ENCODE measurements around the gene PLPPR4.
"Not testable (repeated sequence)": the region's sequence is repeated elsewhere in the genome, so short reads cannot be mapped to it uniquely, and the experiment has no call there.

PLPPR4 gene

DNA sequence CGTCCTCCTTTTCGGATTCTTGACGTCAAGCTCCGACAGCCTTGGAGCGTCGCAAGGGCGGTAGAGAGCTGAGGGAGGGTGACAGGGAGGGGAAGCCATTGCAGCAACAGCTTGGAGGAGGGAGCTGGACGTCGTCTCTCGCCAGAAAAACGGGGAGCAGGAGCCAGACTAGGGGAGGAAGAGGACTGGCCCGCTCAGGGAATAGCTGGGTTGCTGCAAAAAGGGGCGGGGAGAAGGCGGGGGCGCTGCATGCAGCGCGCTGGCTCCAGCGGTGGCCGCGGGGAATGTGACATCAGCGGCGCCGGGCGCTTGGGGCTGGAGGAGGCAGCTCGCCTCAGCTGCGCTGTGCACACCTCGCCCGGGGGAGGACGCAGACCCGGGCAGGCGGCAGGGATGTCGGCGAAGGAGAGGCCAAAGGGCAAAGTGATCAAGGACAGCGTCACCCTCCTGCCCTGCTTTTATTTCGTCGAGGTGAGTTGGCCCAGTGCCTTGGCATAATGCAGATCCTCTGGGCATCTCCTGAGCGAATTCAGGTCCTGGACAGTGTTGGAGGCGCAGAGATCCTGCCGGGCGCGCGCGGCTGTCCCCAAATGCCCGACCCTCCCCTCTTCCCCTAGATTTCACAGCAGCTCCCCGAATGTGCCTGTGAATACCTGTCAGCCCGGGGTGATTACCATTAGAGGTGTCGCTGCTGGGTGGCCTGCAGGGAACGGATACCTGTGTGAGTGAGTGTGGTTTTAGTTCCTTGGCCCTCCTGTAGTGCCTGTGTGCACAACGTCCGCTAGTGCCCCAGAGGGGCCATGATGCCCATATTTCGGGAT, at the start of gene PLPPR4:
PLPPR4 (plus strand) TSS at position 292 of the 821 bp plus-strand sequence; CDS start at position 394, 102 bp downstream.
- no peak for DNase-seq (ENCODE audit: low read depth in 2 of 2)

DNA sequence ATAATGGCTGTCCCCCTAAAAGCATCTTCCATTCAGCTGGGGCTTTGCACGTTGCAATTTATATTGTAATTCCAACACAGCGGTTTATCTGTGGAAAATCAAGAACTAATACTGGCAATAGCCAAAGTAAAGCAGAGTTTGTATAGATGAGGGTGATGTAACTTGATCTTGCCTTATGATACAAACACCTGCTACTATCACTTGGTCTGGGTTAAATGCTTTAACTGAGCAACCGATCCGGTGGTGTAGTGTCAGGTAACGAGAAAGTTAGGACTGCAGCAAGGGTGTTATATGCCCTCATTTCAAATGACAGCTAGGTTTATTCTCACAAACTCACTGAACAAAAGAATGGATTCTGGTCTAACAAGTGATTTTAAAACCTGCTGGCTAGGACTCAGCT, 47.3 kb upstream of the PLPPR4 start:
- no peak for DNase-seq (ENCODE audit: low read depth in 2 of 2)

- DNase-seq (ENCODE audit: low read depth in 2 of 2), result no peak
These were observed 46.7 kb upstream of the PLPPR4 start for GRCh38 chr1:99217599-99217998.

DNA sequence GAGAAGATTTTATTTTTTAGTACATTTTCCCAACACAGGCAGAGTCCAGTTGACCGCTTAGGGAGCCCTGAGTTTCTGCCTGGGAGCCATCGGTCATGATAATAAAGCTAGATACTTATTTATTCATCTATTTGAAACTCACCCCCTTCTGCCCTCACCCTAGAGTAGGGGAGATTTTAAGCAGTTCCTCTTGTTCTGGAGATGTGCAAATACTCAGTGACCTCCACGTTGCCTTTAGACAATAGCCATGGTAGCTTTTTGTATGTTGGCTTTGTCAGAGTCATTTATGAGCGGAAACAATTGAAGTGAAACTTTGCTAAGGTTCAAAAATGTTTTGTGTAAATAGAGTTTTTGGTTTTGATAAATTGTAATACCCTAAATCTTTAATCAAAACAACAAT, 45.7 kb upstream of the PLPPR4 start:
- no peak for DNase-seq (ENCODE audit: low read depth in 2 of 2)

DNA sequence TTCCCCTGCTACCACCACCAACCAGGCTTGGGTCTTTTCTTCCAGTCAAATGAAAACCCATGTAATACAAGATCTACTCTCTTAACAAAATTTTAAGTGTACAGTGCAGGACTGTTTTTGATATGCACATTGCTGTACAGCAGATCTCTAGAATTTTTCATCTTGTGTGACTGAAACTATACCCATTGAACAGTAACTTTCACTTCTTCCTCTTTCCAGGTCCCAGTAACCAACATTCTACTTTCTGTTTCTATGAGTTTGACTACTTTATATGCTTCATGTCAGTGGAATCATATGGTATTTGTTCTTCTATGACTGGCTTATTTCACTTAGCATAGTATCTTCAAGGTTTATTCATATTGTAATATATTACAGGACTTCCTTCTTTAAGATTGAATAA, 45.3 kb upstream of the PLPPR4 start:
- no peak for DNase-seq (ENCODE audit: low read depth in 2 of 2)

- DNase-seq (ENCODE audit: low read depth in 2 of 2), result no peak
These were observed 37.0 kb upstream of the PLPPR4 start for GRCh38 chr1:99227056-99227897.

DNA sequence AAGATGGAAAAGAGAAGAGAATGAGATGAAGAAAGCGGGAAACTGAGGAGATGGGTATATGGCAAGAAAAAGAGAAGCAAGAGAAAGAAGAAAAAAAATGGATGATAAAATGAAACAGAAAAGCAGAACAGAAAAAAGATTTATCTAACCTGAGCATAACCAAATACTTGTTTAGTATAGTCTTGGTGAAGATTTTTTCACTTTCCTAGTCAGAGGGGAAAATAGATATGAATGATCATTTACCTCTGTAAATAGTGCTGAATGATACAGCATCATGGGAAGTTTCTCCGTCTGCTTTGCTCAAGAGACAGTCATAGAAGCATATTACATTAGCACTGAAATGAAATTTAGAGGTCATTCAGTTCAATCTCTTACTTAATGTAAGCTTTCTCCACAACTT, 36.1 kb upstream of the PLPPR4 start:
- DNase-seq (ENCODE audit: low read depth in 2 of 2), result no peak

- no peak for DNase-seq (ENCODE audit: low read depth in 2 of 2)
These were observed 35.2 kb upstream of the PLPPR4 start for GRCh38 chr1:99229122-99229521.

GRCh38 chr1:99230695-99231094, 33.6 kb upstream of the PLPPR4 start:
- DNase-seq (ENCODE audit: low read depth in 2 of 2), result no peak

DNA sequence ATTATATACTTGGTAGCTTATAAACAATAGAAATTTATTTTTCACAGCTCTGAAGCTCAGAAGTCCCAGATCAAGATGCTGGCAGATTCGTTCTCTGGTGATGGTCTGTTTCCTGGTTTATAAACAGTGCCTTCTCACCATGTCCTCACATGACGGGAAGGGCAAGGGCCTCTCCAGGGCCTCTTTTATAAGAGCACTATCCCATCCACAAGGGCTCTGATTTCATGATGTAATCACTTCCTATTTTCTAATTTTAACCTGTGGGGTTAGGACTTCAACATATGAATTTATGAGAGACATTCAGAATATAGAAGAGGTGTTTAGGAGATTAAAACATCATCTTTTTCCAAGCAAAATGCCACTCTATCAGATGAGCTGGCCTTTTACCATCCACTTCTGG, 32.1 kb upstream of the PLPPR4 start:
- DNase-seq (ENCODE audit: low read depth in 2 of 2), result no peak

- DNase-seq (ENCODE audit: low read depth in 2 of 2), result no peak
These were observed 30.8 kb upstream of the PLPPR4 start for GRCh38 chr1:99233446-99233845.

DNA sequence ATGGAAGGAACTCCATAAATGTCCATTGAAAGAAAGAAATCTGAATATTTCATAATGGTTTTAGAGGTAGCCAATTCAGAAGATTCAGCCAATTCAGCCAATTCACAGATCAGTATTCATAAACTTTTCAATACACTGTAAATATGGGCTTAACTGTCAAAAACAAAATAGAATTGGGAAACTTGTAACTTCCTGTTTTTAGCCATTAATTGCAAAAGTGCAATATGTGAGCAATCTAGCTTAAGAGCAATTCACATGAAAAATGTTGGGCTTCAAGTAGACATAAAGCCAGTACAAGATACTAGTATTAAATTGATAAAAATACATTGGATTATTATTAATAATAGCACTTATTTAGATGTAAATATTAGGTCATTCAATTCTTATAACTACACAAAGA, 27.5 kb upstream of the PLPPR4 start:
- no peak for DNase-seq (ENCODE audit: low read depth in 2 of 2)

GRCh38 chr1:99239690-99240089, 24.6 kb upstream of the PLPPR4 start:
- DNase-seq (ENCODE audit: low read depth in 2 of 2), result no peak

DNA sequence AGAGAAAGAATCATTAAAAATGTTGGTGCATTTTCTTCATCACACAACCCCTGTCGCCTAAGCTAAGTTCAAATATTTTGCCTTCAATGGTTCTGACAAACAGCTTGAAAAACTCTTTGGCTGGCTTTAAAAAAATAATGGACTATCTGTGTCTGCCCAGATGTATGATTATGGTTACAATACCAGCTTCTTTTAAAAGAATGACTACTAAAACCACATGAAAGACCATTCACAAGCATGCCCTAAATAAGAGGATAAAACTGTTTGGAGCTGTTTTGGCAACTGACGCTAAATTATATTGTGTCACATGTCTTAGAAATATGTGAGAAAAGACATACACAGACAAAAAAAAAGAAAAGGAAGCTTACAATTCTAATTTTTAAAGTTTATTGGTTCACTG, 23.7 kb upstream of the PLPPR4 start:
- no peak for DNase-seq (ENCODE audit: low read depth in 2 of 2)

- DNase-seq (ENCODE audit: low read depth in 2 of 2), result no peak
These were observed 18.1 kb upstream of the PLPPR4 start for GRCh38 chr1:99246152-99246551.

- DNase-seq (ENCODE audit: low read depth in 2 of 2), result no peak
These were observed 17.1 kb upstream of the PLPPR4 start for GRCh38 chr1:99247199-99247598.

- DNase-seq (ENCODE audit: low read depth in 2 of 2), result no peak
These were observed 13.6 kb upstream of the PLPPR4 start for GRCh38 chr1:99250728-99251127.

DNA sequence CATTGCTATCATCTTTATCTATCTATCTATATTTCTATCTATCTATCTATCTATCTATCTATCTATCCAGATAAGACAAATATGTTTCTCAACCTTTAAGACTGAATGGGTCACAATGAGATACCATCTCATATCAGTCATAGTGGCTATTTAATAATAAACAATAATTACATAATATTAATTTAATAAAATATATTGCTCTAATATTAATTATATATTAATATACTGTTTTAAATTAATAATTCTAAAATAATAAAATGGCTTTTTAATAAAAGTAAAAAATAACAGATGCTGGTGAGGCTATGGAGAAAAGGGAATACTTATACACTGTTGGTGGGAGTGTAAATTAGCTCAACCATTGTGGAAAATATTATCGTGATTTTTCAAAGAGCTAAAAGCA, 13.0 kb upstream of the PLPPR4 start:
- no peak for DNase-seq (ENCODE audit: low read depth in 2 of 2)

DNA sequence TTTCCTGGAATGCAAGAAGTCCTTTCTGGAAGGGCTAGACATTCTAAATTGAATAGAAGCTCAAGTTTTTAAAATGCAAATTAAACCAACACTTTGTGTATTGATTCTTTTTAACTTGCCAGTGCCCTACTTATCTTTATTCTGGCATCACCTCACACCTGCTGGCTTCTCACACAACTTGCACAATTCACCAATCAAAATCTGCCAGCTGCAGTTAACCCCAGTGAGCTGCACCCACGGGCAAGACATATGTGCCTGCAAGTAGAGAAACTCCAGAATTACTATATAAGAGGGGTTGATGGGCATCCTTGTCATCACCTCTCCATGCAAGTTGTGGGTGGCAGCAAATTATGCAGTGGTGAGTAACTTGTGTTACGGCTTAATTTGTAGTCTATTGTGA, 11.7 kb upstream of the PLPPR4 start:
- no peak for DNase-seq (ENCODE audit: low read depth in 2 of 2)

GRCh38 chr1:99260402-99260801, 3.9 kb upstream of the PLPPR4 start:
- DNase-seq (ENCODE audit: low read depth in 2 of 2), result not testable (repeated sequence)

- no peak for DNase-seq (ENCODE audit: low read depth in 2 of 2)
These were observed 832 bp downstream of the PLPPR4 start for GRCh38 chr1:99265124-99265523.

- DNase-seq (ENCODE audit: low read depth in 2 of 2), result no peak
These were observed 2.4 kb downstream of the PLPPR4 start for GRCh38 chr1:99266726-99267125.

DNA sequence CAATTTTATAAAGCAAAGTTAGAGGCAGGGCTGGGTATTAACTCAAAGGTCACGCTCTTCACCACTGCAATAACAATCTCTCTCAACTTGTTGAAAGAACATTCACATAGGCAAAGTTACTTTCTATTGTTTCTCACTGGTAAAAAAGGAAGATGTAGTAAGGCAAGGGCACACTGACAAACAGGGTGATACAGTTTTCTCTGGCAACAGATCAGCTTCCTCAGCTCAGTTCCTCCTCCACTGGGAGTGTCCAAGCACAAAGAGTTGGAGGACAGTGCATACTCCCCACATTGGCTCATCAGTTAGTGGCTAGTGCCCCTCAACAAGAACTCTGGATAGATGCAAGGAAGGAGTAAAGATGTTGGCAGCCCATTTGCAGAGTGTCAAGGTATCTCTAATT, 3.7 kb downstream of the PLPPR4 start:
- no peak for DNase-seq (ENCODE audit: low read depth in 2 of 2)
